Immature natural killer cell (primary cell): ENCODE data around the gene HLCS. TPM values are rescaled to one million over a fixed set of nuclear protein-coding genes. Genes with fewer than 3 reads are reported as not detected.
A peak's percentile ranks its signal among the peaks of the same experiment; 100 is the strongest.
"Not testable (repeated sequence)": the region's sequence is repeated elsewhere in the genome, so short reads cannot be mapped to it uniquely, and the experiment has no call there.

ENCODE experiments used
- DNase-seq, 3 donors: peaks; one replicate each; pipeline ENCODE4 v3.0.0; 2022; ENCODE audit warnings: mixed read lengths in 1 of 3
- H3K27ac Mint-ChIP-seq, 6 donors: one replicate each; pipeline ENCODE4 v1.8.0; 2020; ENCODE audit warnings: mixed read lengths in 6 of 6, mild to moderate bottlenecking in 5 of 6, inconsistent platforms in 4 of 6, moderate library complexity in 3 of 6
- H3K27me3 Mint-ChIP-seq, 3 donors: one replicate each; pipeline ENCODE4 v1.8.0; 2020 to 2021; ENCODE audit warnings: low read depth in 3 of 3, mild to moderate bottlenecking in 3 of 3, mixed read lengths in 3 of 3, moderate library complexity in 3 of 3, inconsistent platforms in 1 of 3
- H3K36me3 Mint-ChIP-seq, 3 donors: one replicate each; pipeline ENCODE4 v1.8.0; 2020; ENCODE audit warnings: mixed read lengths in 3 of 3, inconsistent platforms in 2 of 3, mild to moderate bottlenecking in 2 of 3
- H3K4me1 Mint-ChIP-seq, 2 donors: one replicate each; pipeline ENCODE4 v1.8.0; 2020; ENCODE audit warnings: inconsistent platforms in 2 of 2, mild to moderate bottlenecking in 2 of 2, mixed read lengths in 2 of 2, moderate library complexity in 1 of 2
- H3K4me3 Mint-ChIP-seq, 5 donors: one replicate each; pipeline ENCODE4 v1.8.0; 2020; ENCODE audit warnings: mild to moderate bottlenecking in 5 of 5, mixed read lengths in 5 of 5, inconsistent platforms in 3 of 5, moderate library complexity in 3 of 5
- H3K9me3 Mint-ChIP-seq, 6 donors: one replicate each; pipeline ENCODE4 v1.8.0; 2020; ENCODE audit warnings: mild to moderate bottlenecking in 6 of 6, mixed read lengths in 6 of 6, inconsistent platforms in 4 of 6, moderate library complexity in 3 of 6
- polyA plus RNA-seq, 3 donors: library from polyadenylated mRNA; unstranded; fragments of 300-500 nt; fragmentation: Illumina TruSeq; gene quantifications; one replicate each; pipeline ENCODE4 v1.2.3, GENCODE V29; 2021

HLCS gene
- polyA plus RNA-seq, 3 donors from 2014 or later = 12.6 to 15.7 (median 15.5) TPM

DNA sequence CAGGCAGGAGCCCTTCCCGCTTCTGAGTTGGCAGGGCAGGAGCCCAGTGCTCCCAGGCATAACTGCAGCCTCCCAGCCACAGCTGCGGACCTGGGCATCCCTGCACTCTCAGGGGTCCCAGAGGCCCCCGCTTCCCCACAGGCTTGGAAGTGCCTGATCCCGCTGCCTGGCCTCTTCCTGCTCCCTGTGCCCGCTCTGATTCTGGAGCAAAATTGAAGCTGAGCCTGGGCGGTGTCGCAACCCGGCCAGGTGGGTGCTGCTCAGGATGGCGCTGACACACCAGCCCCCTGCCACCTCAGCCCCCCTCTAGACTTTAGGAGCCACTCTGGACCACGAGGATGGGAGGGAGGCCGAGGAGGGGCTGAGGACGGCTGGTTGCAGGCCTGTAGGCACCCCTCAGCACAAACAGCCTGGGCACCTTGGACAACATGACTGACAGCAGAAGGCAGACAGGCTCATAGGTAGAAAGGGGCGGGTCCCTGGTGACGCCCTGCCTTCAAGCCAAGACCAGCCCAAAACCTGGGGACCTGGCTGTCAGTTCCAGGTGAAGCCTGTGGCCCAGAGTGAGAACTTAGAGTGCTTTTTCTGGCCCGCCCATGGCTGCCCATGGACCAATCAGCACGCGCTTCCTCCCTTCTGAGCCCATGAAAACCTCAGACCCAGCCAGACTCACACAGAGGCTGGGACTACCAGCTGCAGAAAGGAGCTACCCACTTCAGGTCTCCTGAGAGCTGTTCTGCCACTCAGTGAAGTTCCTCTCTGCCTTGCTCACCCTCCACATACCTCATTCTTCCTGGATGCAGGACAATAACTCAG is 7.2 kb downstream of the HLCS start:
- Mint-ChIP-seq H3K36me3 (peaks cover 12 to 21% (median 15%) of the 10 kb centered on the region in 3 donors), H3K27me3 (no peaks in the 10 kb centered on the region), H3K4me3 (no peak overlapping the region), H3K4me1 (no peaks in the 10 kb centered on the region), H3K9me3 (no peaks in the 10 kb centered on the region), H3K27ac (no peak overlapping the region)
- no peak for DNase-seq

DNA sequence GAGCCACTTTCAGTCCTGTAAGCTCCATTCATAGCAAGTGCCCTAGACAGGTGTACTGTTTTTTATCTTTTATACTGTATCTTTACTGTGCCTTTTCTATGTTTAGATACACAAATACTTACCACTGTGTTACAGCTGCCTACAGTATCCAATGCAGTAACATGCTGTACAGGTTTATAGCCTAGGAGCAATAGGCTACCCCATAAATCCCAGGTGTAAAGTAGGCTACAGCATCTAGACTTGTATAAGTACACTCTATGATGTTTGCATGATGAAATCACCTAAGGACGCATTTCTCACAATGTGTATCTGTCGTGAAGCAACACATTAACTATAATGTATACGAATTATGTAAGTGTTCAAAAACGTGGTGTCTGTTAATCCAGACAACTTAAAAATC is 10.7 kb downstream of the HLCS start:
- no peaks in the 10 kb centered on the region for H3K9me3 Mint-ChIP-seq

GRCh38 chr21:36952331-36952730 is 14.1 kb downstream of the HLCS start:
- not testable (repeated sequence) for DNase-seq, H3K27ac Mint-ChIP-seq, H3K4me3 Mint-ChIP-seq, H3K4me1 Mint-ChIP-seq, H3K9me3 Mint-ChIP-seq, H3K27me3 Mint-ChIP-seq
- peaks cover 21 to 36% (median 25%) of the 10 kb centered on the region in 3 donors for H3K36me3 Mint-ChIP-seq

More for the DNA sequence above, 10.7 kb downstream of the HLCS start:
- Mint-ChIP-seq H3K4me3 (no peak overlapping the region), H3K27ac (no peak overlapping the region), H3K27me3 (no peaks in the 10 kb centered on the region), H3K4me1 (no peaks in the 10 kb centered on the region), H3K36me3 (peaks cover 10 to 18% (median 18%) of the 10 kb centered on the region in 3 donors)
- no peak for DNase-seq

- H3K36me3 Mint-ChIP-seq = peaks cover 31 to 39% (median 32%) of the 10 kb centered on the region in 3 donors
- no peak overlapping the region for H3K27ac Mint-ChIP-seq
- H3K4me1 Mint-ChIP-seq = peaks cover 9 to 10% of the 10 kb centered on the region in 2 donors
Observed at GRCh38 chr21:36949171-36950141, 17.0 kb downstream of the HLCS start.

GRCh38 chr21:36948686-36949085 is 17.8 kb downstream of the HLCS start:
- H3K27ac Mint-ChIP-seq = no peak overlapping the region
- peaks cover 31 to 39% (median 36%) of the 10 kb centered on the region in 3 donors for H3K36me3 Mint-ChIP-seq
- H3K4me3 Mint-ChIP-seq = no peak overlapping the region
- H3K4me1 Mint-ChIP-seq = peaks cover 9 to 10% of the 10 kb centered on the region in 2 donors
- H3K9me3 Mint-ChIP-seq = no peaks in the 10 kb centered on the region
- peaks cover 0 to 3% (median 0%) of the 10 kb centered on the region in 3 donors for H3K27me3 Mint-ChIP-seq
- no peak for DNase-seq

More at GRCh38 chr21:36949171-36950141, 17.0 kb downstream of the HLCS start:
- no peak overlapping the region for H3K4me3 Mint-ChIP-seq
- DNase-seq = no peak
- H3K27me3 Mint-ChIP-seq = peaks cover 0 to 3% (median 0%) of the 10 kb centered on the region in 3 donors
- H3K9me3 Mint-ChIP-seq = no peaks in the 10 kb centered on the region

DNA sequence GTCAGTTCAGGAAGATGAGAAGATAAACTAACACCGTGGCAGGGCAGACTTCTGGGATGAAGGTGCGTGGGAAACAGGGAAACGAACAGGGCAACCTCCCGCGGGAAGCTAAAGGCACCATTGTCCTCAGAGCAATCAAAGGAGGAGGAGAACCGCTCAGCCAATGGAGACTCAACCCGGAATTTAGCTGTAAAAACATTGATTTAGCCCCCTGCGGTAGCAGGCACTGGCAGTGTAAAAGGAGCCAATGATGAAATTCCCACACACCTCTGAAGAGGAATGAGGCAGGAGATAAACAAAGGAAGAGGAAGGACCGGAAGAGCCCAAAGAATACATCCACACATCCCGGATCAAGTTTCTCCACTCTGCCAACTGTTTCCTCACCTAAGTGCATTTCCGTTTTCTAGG is 19.5 kb downstream of the HLCS start:
- Mint-ChIP-seq H3K36me3 (peaks cover 31 to 45% (median 36%) of the 10 kb centered on the region in 3 donors), H3K9me3 (no peaks in the 10 kb centered on the region), H3K27me3 (peaks cover 0 to 3% (median 0%) of the 10 kb centered on the region in 3 donors), H3K4me1 (peaks cover 9 to 10% of the 10 kb centered on the region in 2 donors), H3K4me3 (no peak overlapping the region), H3K27ac (peak overlapping the region in 1 of 6 donors; percentile 65)
- DNase-seq = no peak

GRCh38 chr21:36945496-36946138 is 20.9 kb downstream of the HLCS start:
- Mint-ChIP-seq H3K4me3 (peak overlapping the region in 2 of 5 donors; percentile 1 to 15), H3K27ac (peak overlapping the region in 3 of 6 donors; percentile 66 to 73 (median 66))
- DNase-seq = no peak

DNA sequence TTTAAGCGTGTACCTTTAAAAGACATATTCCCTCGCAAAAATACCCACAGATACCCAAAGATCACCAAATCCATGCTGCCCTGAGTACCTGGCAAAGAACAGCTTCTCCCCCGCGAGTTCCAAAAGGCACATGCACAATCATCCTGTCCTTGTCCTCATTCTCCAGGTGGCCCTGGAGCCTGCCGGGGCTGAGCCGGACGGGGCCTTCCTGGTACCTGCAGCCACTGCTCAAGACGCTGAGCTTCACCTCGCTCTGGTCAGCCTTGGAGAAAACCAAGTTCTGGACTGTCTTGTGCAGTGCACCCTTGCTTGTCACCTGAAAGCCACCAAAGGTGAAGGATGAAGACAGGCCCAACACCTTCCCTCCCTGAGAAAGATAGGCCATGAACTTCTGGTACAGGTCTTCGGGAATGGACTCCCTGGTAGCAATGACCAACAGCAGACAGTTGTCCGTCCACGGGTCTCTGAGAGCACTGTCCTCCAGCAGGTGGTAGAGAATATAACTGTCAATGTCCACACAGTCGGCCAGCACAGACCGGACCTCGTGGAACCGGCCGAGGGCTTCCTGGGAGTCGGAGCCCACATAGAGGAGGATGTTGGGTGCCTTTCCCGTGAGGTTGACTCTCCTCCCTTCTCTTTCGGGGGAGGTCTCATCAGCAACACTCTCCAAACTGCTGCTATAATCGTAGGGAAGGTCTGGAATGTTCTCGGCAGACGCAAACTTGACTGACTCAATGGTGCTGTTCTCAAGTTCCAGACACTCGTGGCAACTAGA is 29.9 kb downstream of the HLCS start:
- Mint-ChIP-seq H3K4me1 (no peaks in the 10 kb centered on the region), H3K36me3 (peaks cover 13 to 54% (median 19%) of the 10 kb centered on the region in 3 donors), H3K9me3 (no peaks in the 10 kb centered on the region), H3K27me3 (peaks cover 0 to 2% (median 0%) of the 10 kb centered on the region in 3 donors), H3K4me3 (no peak overlapping the region), H3K27ac (no peak overlapping the region)
- no peak for DNase-seq

More at GRCh38 chr21:36945496-36946138, 20.9 kb downstream of the HLCS start:
- H3K9me3 Mint-ChIP-seq = no peaks in the 10 kb centered on the region
- peaks cover 0 to 3% (median 0%) of the 10 kb centered on the region in 3 donors for H3K27me3 Mint-ChIP-seq
- H3K4me1 Mint-ChIP-seq = peaks cover 9 to 10% of the 10 kb centered on the region in 2 donors
- H3K36me3 Mint-ChIP-seq = peaks cover 31 to 40% (median 39%) of the 10 kb centered on the region in 3 donors

GRCh38 chr21:36934864-36935420 is 31.5 kb downstream of the HLCS start:
- Mint-ChIP-seq H3K27ac (no peak overlapping the region), H3K4me3 (no peak overlapping the region), H3K27me3 (peaks cover 0 to 2% (median 0%) of the 10 kb centered on the region in 3 donors), H3K9me3 (no peaks in the 10 kb centered on the region), H3K36me3 (peaks cover 15 to 59% (median 19%) of the 10 kb centered on the region in 3 donors), H3K4me1 (no peaks in the 10 kb centered on the region)
- no peak for DNase-seq

- H3K9me3 Mint-ChIP-seq = no peaks in the 10 kb centered on the region
- no peaks in the 10 kb centered on the region for H3K4me1 Mint-ChIP-seq
- H3K36me3 Mint-ChIP-seq = peaks cover 19 to 54% (median 19%) of the 10 kb centered on the region in 3 donors
- no peak for DNase-seq
- no peak overlapping the region for H3K4me3 Mint-ChIP-seq
- H3K27me3 Mint-ChIP-seq = peaks cover 0 to 2% (median 0%) of the 10 kb centered on the region in 3 donors
- no peak overlapping the region for H3K27ac Mint-ChIP-seq
Observed at GRCh38 chr21:36932161-36932816, 34.2 kb downstream of the HLCS start.

- H3K27ac Mint-ChIP-seq = no peak overlapping the region
- H3K9me3 Mint-ChIP-seq = no peaks in the 10 kb centered on the region
- peaks cover 12 to 42% (median 14%) of the 10 kb centered on the region in 3 donors for H3K36me3 Mint-ChIP-seq
- no peak overlapping the region for H3K4me3 Mint-ChIP-seq
- no peaks in the 10 kb centered on the region for H3K27me3 Mint-ChIP-seq
- no peaks in the 10 kb centered on the region for H3K4me1 Mint-ChIP-seq
- DNase-seq = no peak
Observed at GRCh38 chr21:36929622-36930021, 36.8 kb downstream of the HLCS start.

DNA sequence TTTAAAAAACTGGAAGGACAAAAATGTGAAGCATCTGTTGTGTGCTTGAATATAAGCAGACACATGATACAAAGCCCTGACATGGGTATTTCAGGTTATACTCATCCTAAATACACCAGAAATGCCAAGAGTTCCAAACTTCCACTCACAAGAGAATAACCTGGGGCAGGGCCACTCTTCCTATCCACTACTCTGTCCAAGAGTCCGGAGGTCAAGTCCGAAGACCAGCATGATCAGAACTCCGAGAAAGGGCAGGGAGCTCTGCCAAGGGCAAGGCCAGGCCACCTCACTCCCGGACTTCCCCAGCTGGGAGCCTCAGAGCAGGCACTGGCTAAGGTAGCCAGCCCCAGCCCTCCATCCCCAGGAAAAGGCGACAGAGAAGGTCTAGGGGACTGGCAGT is 37.5 kb downstream of the HLCS start:
- no peak for DNase-seq
- Mint-ChIP-seq H3K27ac (no peak overlapping the region), H3K36me3 (peaks cover 9 to 39% (median 14%) of the 10 kb centered on the region in 3 donors), H3K4me3 (no peak overlapping the region), H3K27me3 (no peaks in the 10 kb centered on the region), H3K9me3 (no peaks in the 10 kb centered on the region), H3K4me1 (no peaks in the 10 kb centered on the region)
